ENCODE measurements around the gene GPI. TPM values are rescaled to one million over a fixed set of nuclear protein-coding genes. Genes with fewer than 3 reads are reported as not detected.

The GPI gene
- polyA plus RNA-seq, 4 donors = 94.9 to 184 (median 167) TPM

- no peak for DNase-seq (ENCODE audit: low read depth in 4 of 4, low spot score in 3 of 4)
These were observed 27.3 kb upstream of the GPI start for GRCh38 chr19:34337739-34338138.

DNA sequence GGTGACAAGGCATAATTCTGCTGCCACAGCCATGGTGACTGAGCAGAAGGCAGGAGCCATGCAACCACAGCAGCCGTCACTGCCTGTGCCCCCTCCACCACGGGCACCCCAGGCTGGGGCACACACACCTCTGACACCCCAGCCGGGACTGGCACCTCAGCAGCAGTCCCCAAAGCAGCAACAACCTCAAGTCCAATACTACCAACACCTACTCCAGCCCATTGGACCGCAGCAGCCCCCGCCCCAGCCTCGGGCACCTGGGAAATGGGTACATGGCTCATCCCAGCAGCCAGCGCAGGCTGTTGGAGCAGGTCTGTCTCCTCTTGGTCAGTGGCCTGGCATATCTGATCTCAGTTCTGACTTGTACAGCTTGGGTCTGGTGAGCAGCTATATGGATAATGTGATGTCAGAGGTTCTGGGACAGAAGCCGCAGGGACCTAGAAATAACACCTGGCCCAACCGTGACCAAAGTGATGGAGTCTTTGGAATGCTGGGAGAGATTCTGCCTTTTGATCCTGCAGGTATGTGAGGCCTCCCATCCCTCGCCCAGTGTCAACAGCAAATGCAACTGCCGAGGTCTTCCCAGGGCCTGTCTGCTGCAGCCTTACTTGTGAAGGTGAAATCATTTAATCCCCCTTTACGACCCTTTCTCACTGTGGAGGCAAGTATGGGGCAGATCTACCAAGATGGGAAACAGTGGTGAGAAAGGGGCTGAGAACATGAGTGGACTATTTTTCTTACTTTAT is 22.9 kb upstream of the GPI start:
- DNase-seq (ENCODE audit: low read depth in 4 of 4, low spot score in 3 of 4) = no peak

DNA sequence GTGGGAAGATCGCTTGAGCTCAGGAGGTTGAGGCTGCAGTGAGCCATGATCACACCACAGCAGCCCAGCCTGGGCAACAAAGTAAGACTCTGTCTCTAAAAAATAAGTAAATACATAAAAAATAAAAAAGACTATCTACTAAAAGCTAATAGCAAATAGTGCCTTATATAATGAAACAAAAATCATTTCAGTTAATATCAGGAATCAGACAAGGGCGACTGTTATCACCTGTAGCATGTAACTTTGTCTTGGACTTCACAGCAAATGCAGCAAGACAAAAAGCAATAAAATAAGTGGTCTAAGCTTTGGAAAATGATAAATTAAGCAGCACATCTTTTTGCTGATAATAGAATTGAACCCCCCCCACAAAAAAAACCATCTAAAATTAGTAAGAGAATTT is 21.2 kb upstream of the GPI start:
- DNase-seq (ENCODE audit: low read depth in 4 of 4, low spot score in 3 of 4) = no peak

GRCh38 chr19:34345947-34346351 is 19.0 kb upstream of the GPI start:
- no peak for DNase-seq (ENCODE audit: low read depth in 4 of 4, low spot score in 3 of 4)

DNA sequence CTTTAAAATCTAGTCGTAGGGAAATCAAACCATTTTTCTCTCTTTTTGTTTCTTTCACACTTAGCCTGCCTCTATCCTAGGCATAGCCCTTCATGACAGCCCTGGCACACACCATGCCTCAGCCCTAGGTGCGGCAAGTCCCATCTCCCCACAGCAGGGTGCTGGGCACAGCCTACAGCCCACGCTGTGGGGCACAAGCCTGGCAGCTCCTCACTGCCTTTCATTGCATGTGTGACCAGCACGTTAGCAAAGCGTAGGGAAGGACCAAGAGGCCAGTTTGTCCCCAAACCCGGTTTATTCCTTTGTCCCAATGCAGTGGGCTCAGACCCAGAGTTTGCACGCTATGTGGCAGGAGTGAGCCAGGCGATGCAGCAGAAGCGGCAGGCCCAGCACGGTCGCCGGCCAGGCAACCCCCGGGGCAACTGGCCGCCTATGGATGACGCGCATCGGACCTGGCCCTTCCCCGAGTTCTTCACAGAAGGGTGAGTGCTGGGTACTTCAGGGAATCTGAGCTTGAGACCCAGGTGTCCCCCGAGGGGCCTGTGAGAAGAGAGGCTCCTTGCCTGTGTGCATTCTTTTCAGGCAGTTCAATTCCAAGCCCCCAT is 17.3 kb upstream of the GPI start:
- no peak for DNase-seq (ENCODE audit: low read depth in 4 of 4, low spot score in 3 of 4)

DNA sequence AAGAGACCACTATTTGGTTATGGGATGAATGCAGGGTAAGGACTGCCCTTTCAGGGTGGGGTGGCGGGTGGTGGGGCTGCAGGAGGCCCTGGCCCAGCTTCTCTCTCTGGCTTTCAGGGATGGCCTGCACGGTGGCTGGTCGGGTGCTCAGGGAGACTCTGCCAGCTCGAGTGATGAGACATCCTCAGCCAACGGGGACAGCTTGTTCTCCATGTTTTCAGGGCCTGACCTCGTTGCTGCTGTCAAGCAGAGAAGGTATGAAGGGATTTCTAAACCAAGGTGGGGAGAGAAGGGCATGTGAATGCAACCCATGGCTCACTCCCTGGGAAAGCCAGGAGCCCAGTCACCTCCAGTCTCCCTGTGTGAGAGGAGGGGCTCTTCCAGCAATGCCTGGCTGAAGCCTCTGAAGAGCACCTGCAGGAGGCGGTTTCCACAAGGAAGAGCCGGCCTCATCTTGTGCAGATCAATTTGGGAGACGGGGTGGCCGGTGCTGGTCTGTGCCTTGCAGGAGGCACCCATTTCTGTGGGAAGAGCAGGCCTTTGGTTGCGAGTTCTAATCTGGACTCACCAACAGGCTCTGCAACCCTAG is 16.0 kb upstream of the GPI start:
- no peak for DNase-seq (ENCODE audit: low read depth in 4 of 4, low spot score in 3 of 4)

DNA sequence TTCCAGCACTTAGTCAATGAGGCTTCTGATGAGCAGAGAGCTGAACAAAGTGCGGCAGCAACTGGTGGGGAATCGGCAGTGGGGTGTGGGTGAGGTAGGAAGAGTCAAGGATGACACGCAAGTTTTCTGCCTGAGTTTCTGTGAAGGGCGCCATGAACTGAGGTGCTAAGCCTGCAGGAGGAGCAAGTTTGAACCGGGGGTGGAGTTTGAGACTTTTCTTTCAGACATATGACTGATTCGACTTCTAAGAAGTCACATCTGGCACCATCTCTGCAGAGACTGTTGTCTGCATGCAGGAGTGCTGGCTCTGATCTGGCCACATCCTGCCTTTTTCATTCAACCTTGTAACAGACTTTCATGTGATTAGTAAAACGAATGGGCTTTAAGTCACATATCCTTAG is 14.8 kb upstream of the GPI start:
- DNase-seq (ENCODE audit: low read depth in 4 of 4, low spot score in 3 of 4) = no peak

GRCh38 chr19:34351382-34351826 is 13.6 kb upstream of the GPI start:
- DNase-seq (ENCODE audit: low read depth in 4 of 4, low spot score in 3 of 4) = no peak

DNA sequence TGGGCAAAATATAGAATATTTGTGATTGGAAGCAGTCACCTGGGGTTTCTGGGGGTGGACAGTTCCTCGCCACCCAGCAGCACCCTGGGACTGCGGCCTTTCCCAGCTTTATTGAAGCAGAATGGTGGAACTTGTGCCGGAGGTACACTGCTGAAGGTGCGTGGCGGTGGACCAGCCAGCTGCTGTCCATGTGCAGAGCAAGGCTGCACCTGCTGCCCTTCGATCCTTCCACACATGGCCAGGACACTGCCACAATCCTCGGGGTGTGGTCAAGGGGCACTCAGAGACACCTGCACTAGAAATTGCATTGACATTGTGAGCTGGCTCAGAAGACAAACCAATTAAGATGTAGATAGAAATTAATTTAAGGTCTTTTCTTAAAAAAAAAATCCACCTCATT is 11.4 kb upstream of the GPI start:
- DNase-seq (ENCODE audit: low read depth in 4 of 4, low spot score in 3 of 4) = no peak

GRCh38 chr19:34355201-34355600 is 9.8 kb upstream of the GPI start:
- DNase-seq (ENCODE audit: low read depth in 4 of 4, low spot score in 3 of 4) = no peak

GRCh38 chr19:34356875-34357274 is 8.1 kb upstream of the GPI start:
- DNase-seq (ENCODE audit: low read depth in 4 of 4, low spot score in 3 of 4) = no peak

- DNase-seq (ENCODE audit: low read depth in 4 of 4, low spot score in 3 of 4) = no peak
These were observed 7.6 kb upstream of the GPI start for GRCh38 chr19:34357431-34357830.

DNA sequence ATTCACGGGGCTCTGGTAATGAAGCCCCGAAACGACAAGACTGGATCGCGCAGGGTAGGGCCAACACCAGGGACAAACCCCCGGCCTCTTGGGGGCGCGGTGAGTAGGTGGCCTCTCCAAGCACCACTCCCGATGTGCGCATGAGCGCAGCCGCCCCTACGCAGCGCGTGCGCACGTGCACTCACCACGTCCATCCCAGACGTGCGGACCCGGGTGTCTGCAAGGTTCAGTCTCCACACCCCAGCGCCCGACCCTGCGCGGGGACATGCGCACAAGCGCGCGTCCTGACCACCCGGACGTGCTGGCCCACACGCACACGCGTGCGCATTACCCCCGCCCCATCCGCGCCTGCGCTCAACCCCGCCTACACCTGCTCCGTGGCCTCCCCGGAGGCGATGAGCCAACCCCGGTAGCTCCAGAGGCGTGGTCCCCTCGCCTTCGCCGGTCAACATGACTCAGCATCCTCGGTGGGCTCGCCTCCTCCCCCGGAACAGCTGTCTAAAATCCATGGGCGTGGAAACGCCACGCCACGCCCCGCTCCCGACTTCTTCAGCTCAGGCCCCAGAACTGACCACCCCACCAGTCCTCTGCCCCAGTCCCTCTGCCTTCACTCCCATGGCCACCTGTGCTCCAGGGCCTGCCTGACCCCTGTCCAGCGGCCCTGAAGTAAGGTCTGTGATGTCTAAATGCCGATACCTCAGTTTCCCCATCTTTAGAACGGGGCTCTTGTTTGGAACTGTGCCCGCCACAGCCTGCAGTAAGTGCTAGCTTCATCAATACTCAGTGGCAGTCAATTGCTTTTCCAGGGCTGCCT is 5.6 kb upstream of the GPI start:
- peak; percentile 89 to 93 (median 92) for DNase-seq (ENCODE audit: low read depth in 4 of 4, low spot score in 3 of 4)

- DNase-seq (ENCODE audit: low read depth in 4 of 4, low spot score in 3 of 4) = no peak
These were observed 5.1 kb upstream of the GPI start for GRCh38 chr19:34359954-34360315.

- DNase-seq (ENCODE audit: low read depth in 4 of 4, low spot score in 3 of 4) = no peak
These were observed 4.6 kb upstream of the GPI start for GRCh38 chr19:34360354-34360909.

- no peak for DNase-seq (ENCODE audit: low read depth in 4 of 4, low spot score in 3 of 4)
These were observed 2.3 kb upstream of the GPI start for GRCh38 chr19:34362679-34363069.

GRCh38 chr19:34363094-34363493 is 1.9 kb upstream of the GPI start:
- no peak for DNase-seq (ENCODE audit: low read depth in 4 of 4, low spot score in 3 of 4)

GRCh38 chr19:34363930-34364329 is 1.1 kb upstream of the GPI start:
- no peak for DNase-seq (ENCODE audit: low read depth in 4 of 4, low spot score in 3 of 4)

DNA sequence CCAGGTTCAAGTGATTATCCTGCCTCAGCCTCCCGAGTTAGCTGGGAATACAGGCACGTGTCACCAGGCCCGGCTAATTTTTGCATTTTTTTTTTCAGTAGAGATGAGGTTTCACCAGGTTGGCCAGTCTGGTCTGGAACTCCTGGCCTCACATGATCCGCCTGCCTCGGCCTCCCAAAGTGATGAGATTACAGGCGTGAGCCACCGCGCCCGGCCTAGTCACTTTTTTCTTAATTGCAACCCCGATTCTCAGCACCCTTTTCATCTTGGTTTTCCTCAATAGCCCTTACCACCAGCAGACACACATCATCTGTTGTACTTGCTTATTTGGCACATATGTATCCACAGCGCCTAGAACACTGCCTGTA is 550 bp upstream of the GPI start:
- DNase-seq (ENCODE audit: low read depth in 4 of 4, low spot score in 3 of 4) = no peak

- no peak for DNase-seq (ENCODE audit: low read depth in 4 of 4, low spot score in 3 of 4)
These were observed 736 bp downstream of the GPI start for GRCh38 chr19:34365463-34366401.

Data from left renal pelvis (tissue), 4 donors.